B cell (primary cell): ENCODE measurements around the gene AKT3. TPM values are rescaled to one million over a fixed set of nuclear protein-coding genes. Genes with fewer than 3 reads are reported as not detected.

Experiments used
- ATAC-seq: fragments of 200-7000 bp; cut with Tn5 transposase; one replicate; pipeline ENCODE4 v1.10.0; 2021; ENCODE audit warnings: low read depth, mild to moderate bottlenecking, moderate number of reproducible peaks, moderate library complexity
- CTCF ChIA-PET: fragments of 350-600 bp; sonication (Branson Sonifier 250); formaldehyde crosslinking; loops from one replicate; lab custom pipeline; 2021; ENCODE audit warnings: antibody characterized with exemption, inconsistent platforms; lab: Charles Lee
- POLR2A ChIA-PET: fragments of 350-600 bp; sonication (Branson Sonifier 250); formaldehyde crosslinking; loops from one replicate; lab custom pipeline; 2021; ENCODE audit warnings: antibody characterized with exemption; lab: Charles Lee
- DNase-seq: peaks from one replicate; pipeline ENCODE4 v3.0.0; 2013
- H2AFZ ChIP-seq: 2 replicates; pipeline ENCODE4 v1.6.1; 2012; ENCODE audit warnings: mild to moderate bottlenecking, low read depth, low read length; ENCODE audit not compliant: insufficient read depth, poor library complexity, severe bottlenecking
- H3K27ac ChIP-seq, 2 donors: 1 replicate in 1 of 2; 2 replicates in 1 of 2; pipeline ENCODE4 v1.5.1; 2012 to 2013; ENCODE audit warnings: low read length in 2 of 2, mild to moderate bottlenecking in 2 of 2, moderate library complexity in 1 of 2
- H3K27me3 ChIP-seq, 4 experiments: fragments of 200-600 bp in 1 of 4; sonication (generic) in 1 of 4; replicated peaks in 1 of 4; 1 replicate in 2 of 4; 2 replicates in 2 of 4; pipeline versions ENCODE4 v1.6.1 to v1.7.0; 2013 to 2016; ENCODE audit warnings: low read length in 3 of 4, mild to moderate bottlenecking in 2 of 4, mixed read lengths in 1 of 4, moderate library complexity in 1 of 4; ENCODE audit not compliant: insufficient read depth in 4 of 4, control insufficient read depth in 3 of 4; ENCODE audit errors: control extremely low read depth in 1 of 4
- H3K36me3 ChIP-seq, 2 experiments: replicated peaks in 1 of 2; 1 replicate in 1 of 2; 2 replicates in 1 of 2; pipeline versions ENCODE4 v1.6.1 to v1.7.1; 2013; ENCODE audit warnings: low read length in 1 of 2; ENCODE audit not compliant: insufficient read depth in 2 of 2, control insufficient read depth in 1 of 2; ENCODE audit errors: control extremely low read depth in 1 of 2, extremely low read depth in 1 of 2
- H3K4me1 ChIP-seq, 2 donors: fragments of 200-600 bp in 1 of 2; sonication (generic) in 1 of 2; 1 replicate in 1 of 2; 2 replicates in 1 of 2; pipeline versions ENCODE4 v1.5.1 to v1.6.1; 2013 to 2017; ENCODE audit warnings: low read length in 2 of 2; ENCODE audit not compliant: control insufficient read depth in 2 of 2, insufficient read depth in 2 of 2
- H3K4me2 ChIP-seq: replicated peaks from 2 replicates; pipeline ENCODE3; 2012; ENCODE audit warnings: mild to moderate bottlenecking, low read depth, low read length; ENCODE audit not compliant: poor library complexity, severe bottlenecking
- H3K4me3 ChIP-seq, 5 experiments: fragments of 200-600 bp in 1 of 5; sonication (generic) in 1 of 5; 1 replicate in 3 of 5; 2 replicates in 2 of 5; pipeline versions ENCODE4 v1.5.1 to v1.7.0; 2011 to 2016; ENCODE audit warnings: low read length in 4 of 5, mild to moderate bottlenecking in 4 of 5, low read depth in 2 of 5, control low read depth in 1 of 5, moderate library complexity in 1 of 5; ENCODE audit not compliant: insufficient read depth in 1 of 5; ENCODE audit errors: control extremely low read depth in 1 of 5, extremely low read depth in 1 of 5
- H3K79me2 ChIP-seq: fragments of 200-600 bp; sonication (generic); one replicate; pipeline ENCODE4 v1.6.0; 2016; ENCODE audit warnings: low read length; ENCODE audit not compliant: control insufficient read depth, insufficient read depth
- H3K9ac ChIP-seq: fragments of 200-600 bp; sonication (generic); 2 replicates; pipeline ENCODE4 v1.6.1; 2017; ENCODE audit warnings: mild to moderate bottlenecking, low read length, moderate library complexity
- H3K9me3 ChIP-seq, 3 donors: one replicate each; pipeline versions ENCODE4 v1.6.1 to v1.7.1; 2013; ENCODE audit warnings: low read length in 2 of 3; ENCODE audit not compliant: control insufficient read depth in 2 of 3, insufficient read depth in 1 of 3; ENCODE audit errors: control extremely low read depth in 1 of 3
- H4K20me1 ChIP-seq: 2 replicates; pipeline ENCODE4 v1.6.0; 2012; ENCODE audit warnings: mild to moderate bottlenecking, low read length; ENCODE audit not compliant: insufficient read depth, control insufficient read depth, poor library complexity, severe bottlenecking
- H3K27ac Mint-ChIP-seq: one replicate; pipeline ENCODE4 v1.8.0; 2021; ENCODE audit warnings: mixed read lengths
- H3K27me3 Mint-ChIP-seq: one replicate; pipeline ENCODE4 v1.8.0; 2021; ENCODE audit warnings: mixed read lengths
- H3K4me1 Mint-ChIP-seq: one replicate; pipeline ENCODE4 v1.8.0; 2021; ENCODE audit warnings: mixed read lengths
- H3K4me3 Mint-ChIP-seq: one replicate; pipeline ENCODE4 v1.8.0; 2021; ENCODE audit warnings: mixed read lengths
- H3K9me3 Mint-ChIP-seq: one replicate; pipeline ENCODE4 v1.8.0; 2022; ENCODE audit warnings: mixed read lengths; ENCODE audit not compliant: insufficient read depth
- EZH2 ChIP-seq: IDR thresholded peaks from 2 replicates; pipeline ENCODE4 v1.6.1; 2012; ENCODE audit warnings: borderline replicate concordance, low read depth, mild to moderate bottlenecking, moderate library complexity, low read length; ENCODE audit not compliant: insufficient read depth, poor library complexity, severe bottlenecking
- WGBS: methylation state at CpG from one replicate; pipeline ENCODE4 v1.1.5; 2013; ENCODE audit warnings: missing lambda C conversion rate; ENCODE audit not compliant: insufficient coverage; 5-methylcytosine and 5-hydroxymethylcytosine counted together
- intact Hi-C: fragments of 100-400 bp; cut with micrococcal nuclease; formaldehyde crosslinking; loops from one replicate; pipeline ENCODE4 v1.10.0; 2022
- polyA plus RNA-seq: library from polyadenylated mRNA; depleted of rRNA; stranded (reverse); fragments of >200 nt; gene quantifications from 2 replicates; pipeline ENCODE4 v1.2.3, GENCODE V29; 2012
- total RNA-seq, 2 donors: library from RNA; stranded (reverse); fragments of 120-200 nt in 1 of 2; gene quantifications; 1 replicate in 1 of 2; 2 replicates in 1 of 2; pipeline versions ENCODE4 v1.2.3 to v1.2.4, GENCODE V29; 2013 to 2022
- TF ChIP-seq, protein P1 (sequence below): fragments of 200-600 bp; IDR thresholded peaks from one replicate; pipeline ENCODE4 v1.8.0; 2022; ENCODE audit warnings: antibody characterized with exemption, mild to moderate bottlenecking

Gene AKT3
- total and polyA plus RNA-seq, 2 donors (not counting 1 experiment from before 2014, with no cell fraction given): 4.4 to 148 TPM

DNA sequence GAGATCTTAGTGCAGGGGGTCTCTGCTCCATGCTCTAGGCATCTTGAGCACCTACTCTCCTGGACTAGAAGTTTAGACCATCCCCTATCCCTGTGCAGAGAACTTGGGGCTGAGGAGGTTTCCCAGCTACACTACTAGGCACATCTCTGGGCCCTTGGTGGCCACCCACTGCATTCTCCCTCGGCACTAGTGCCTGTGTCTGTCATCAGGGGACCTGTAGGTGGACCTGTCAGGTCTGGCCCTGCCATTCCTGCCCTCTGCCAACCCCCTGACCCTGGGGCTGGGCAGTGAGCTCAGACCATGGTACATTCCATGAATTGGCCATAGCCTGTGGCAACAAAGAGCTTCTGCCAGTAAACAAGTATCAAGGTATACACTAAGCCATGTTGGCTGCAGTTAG is 269.1 kb downstream of the AKT3 start:
- Histone ChIP-seq H3K4me2 (no peak overlapping the region), H3K27ac (no peak overlapping the region), H3K36me3 (peaks cover 0 to 3% of the 10 kb centered on the region in 2 experiments), H3K9ac (no peak overlapping the region), H2AFZ (no peak overlapping the region), H3K79me2 (peaks cover 5% of the 10 kb centered on the region), H3K4me1 (no peaks in the 10 kb centered on the region), H3K4me3 (no peak overlapping the region), H3K9me3 (peaks cover 5 to 17% (median 9%) of the 10 kb centered on the region in 3 donors), H3K27me3 (no peaks in the 10 kb centered on the region), H4K20me1 (no peaks in the 10 kb centered on the region)
- H3K9me3 Mint-ChIP-seq: peaks cover 24% of the 10 kb centered on the region
- H3K4me1 Mint-ChIP-seq: peaks cover 2% of the 10 kb centered on the region
- H3K27me3 Mint-ChIP-seq: no peaks in the 10 kb centered on the region
- no peak for DNase-seq
- H3K27ac Mint-ChIP-seq: no peak overlapping the region
- CTCF ChIA-PET: no interaction called here
- intact Hi-C loops: no loop called here
- POLR2A ChIA-PET: no interaction called here
- WGBS: 80% methylated on average over 1 of the region's 1 CpG
- no peak for TF ChIP-seq EZH2
- TF ChIP-seq, protein P1, sequence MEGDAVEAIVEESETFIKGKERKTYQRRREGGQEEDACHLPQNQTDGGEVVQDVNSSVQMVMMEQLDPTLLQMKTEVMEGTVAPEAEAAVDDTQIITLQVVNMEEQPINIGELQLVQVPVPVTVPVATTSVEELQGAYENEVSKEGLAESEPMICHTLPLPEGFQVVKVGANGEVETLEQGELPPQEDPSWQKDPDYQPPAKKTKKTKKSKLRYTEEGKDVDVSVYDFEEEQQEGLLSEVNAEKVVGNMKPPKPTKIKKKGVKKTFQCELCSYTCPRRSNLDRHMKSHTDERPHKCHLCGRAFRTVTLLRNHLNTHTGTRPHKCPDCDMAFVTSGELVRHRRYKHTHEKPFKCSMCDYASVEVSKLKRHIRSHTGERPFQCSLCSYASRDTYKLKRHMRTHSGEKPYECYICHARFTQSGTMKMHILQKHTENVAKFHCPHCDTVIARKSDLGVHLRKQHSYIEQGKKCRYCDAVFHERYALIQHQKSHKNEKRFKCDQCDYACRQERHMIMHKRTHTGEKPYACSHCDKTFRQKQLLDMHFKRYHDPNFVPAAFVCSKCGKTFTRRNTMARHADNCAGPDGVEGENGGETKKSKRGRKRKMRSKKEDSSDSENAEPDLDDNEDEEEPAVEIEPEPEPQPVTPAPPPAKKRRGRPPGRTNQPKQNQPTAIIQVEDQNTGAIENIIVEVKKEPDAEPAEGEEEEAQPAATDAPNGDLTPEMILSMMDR: no peak
- ATAC-seq: no peak
- H3K4me3 Mint-ChIP-seq: no peak overlapping the region

DNA sequence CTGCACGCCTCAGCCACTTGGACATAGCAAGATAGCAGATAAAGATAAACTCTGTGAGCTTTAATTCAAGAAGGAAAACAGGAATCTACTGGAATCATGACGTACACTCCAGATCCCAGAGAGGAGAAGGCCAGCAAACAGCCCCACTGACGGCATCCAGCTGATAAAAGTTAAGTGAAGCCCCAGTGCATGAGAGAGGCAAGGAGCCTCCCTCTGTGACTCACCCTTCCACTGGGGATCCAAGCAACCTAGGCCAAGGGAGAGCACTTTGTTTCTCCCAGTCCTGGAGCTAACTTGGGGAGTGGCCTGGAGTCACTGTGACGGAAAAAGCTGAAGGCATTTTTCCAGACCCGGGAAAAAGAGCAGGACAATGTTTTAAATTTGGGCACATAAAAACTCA is 270.0 kb downstream of the AKT3 start:
- POLR2A ChIA-PET: no interaction called here
- no peak for TF ChIP-seq EZH2
- TF ChIP-seq, protein P1: no peak
- H3K4me1 Mint-ChIP-seq: peaks cover 2% of the 10 kb centered on the region
- WGBS: 96% methylated on average over 4 of the region's 5 CpGs
- Histone ChIP-seq H2AFZ (no peak overlapping the region), H3K27me3 (no peaks in the 10 kb centered on the region), H4K20me1 (no peaks in the 10 kb centered on the region), H3K27ac (no peak overlapping the region), H3K4me3 (no peak overlapping the region), H3K9me3 (peaks cover 4 to 17% (median 9%) of the 10 kb centered on the region in 3 donors), H3K4me1 (no peaks in the 10 kb centered on the region), H3K36me3 (peaks cover 0 to 3% of the 10 kb centered on the region in 2 experiments), H3K79me2 (peaks cover 5% of the 10 kb centered on the region), H3K9ac (no peak overlapping the region), H3K4me2 (no peak overlapping the region)
- H3K27me3 Mint-ChIP-seq: no peaks in the 10 kb centered on the region
- H3K4me3 Mint-ChIP-seq: no peak overlapping the region
- ATAC-seq (no peak), DNase-seq (no peak)
- peaks cover 23% of the 10 kb centered on the region for H3K9me3 Mint-ChIP-seq
- CTCF ChIA-PET: no interaction called here
- H3K27ac Mint-ChIP-seq: no peak overlapping the region
- intact Hi-C loops: no loop called here
